ENCODE data around the gene ODAD2. TPM values are rescaled to one million over a fixed set of nuclear protein-coding genes. Genes with fewer than 3 reads are reported as not detected.

Gene ODAD2
- total RNA-seq, 4 donors from 2014 or later, result 0.39 to 0.83 (median 0.79) TPM

- Histone ChIP-seq H3K36me3 (no peaks in the 10 kb centered on the region), H3K4me1 (peaks cover 0 to 9% (median 4%) of the 10 kb centered on the region in 4 donors), H3K4me3 (no peak overlapping the region), H3K27ac (replicated peaks in 1 of 4) (no peak overlapping the region), H3K27me3 (no peaks in the 10 kb centered on the region), H3K9me3 (peaks cover 0 to 4% (median 0%) of the 10 kb centered on the region in 4 donors)
- DNase-seq (ENCODE audit: extremely low spot score), result no peak
- intact Hi-C loops (cut with DNase I), result no loop called here
- no peak for TF ChIP-seq CTCF (IDR thresholded peaks at IDR 0.05)
- no peak for TF ChIP-seq EP300 (IDR thresholded peaks at IDR 0.05)
- TF ChIP-seq POLR2A (IDR thresholded peaks at IDR 0.05; ENCODE audit: low read depth), result no peak
- no peak for TF ChIP-seq POLR2AphosphoS5 (IDR thresholded peaks at IDR 0.05)
- WGBS, result 92% methylated on average over 9 of the region's 9 CpGs
Observed at GRCh38 chr10:27826369-27826768, 172.5 kb downstream of the ODAD2 start.

- H3K4me3 ChIP-seq, result no peak overlapping the region
- H3K27me3 ChIP-seq, result no peaks in the 10 kb centered on the region
- no peak for DNase-seq (ENCODE audit: extremely low spot score)
- no peak overlapping the region for H3K27ac ChIP-seq (replicated peaks in 1 of 4)
- TF ChIP-seq POLR2A (IDR thresholded peaks at IDR 0.05; ENCODE audit: low read depth) (no peak), CTCF (IDR thresholded peaks at IDR 0.05) (no peak), EP300 (IDR thresholded peaks at IDR 0.05) (no peak), POLR2AphosphoS5 (IDR thresholded peaks at IDR 0.05) (no peak)
- peaks cover 0 to 21% (median 14%) of the 10 kb centered on the region in 4 donors for H3K4me1 ChIP-seq
- 45% methylated on average over 3 of the region's 4 CpGs for WGBS
- intact Hi-C loops (cut with DNase I), result no loop called here
- H3K36me3 ChIP-seq, result no peaks in the 10 kb centered on the region
- H3K9me3 ChIP-seq, result peaks cover 0 to 4% (median 0%) of the 10 kb centered on the region in 4 donors
Observed at GRCh38 chr10:27822301-27822700, 176.6 kb downstream of the ODAD2 start.

- TF ChIP-seq POLR2AphosphoS5 (IDR thresholded peaks at IDR 0.05) (no peak), EP300 (IDR thresholded peaks at IDR 0.05) (no peak), POLR2A (IDR thresholded peaks at IDR 0.05; ENCODE audit: low read depth) (no peak), CTCF (IDR thresholded peaks at IDR 0.05) (no peak)
- no peaks in the 10 kb centered on the region for H3K36me3 ChIP-seq
- no peak overlapping the region for H3K27ac ChIP-seq (replicated peaks in 1 of 4)
- H3K9me3 ChIP-seq, result peaks cover 0 to 4% (median 0%) of the 10 kb centered on the region in 4 donors
- intact Hi-C loops (cut with DNase I), result no loop called here
- H3K4me1 ChIP-seq, result peaks cover 0 to 21% (median 14%) of the 10 kb centered on the region in 4 donors
- H3K27me3 ChIP-seq, result no peaks in the 10 kb centered on the region
- no peak for DNase-seq (ENCODE audit: extremely low spot score)
- WGBS, result 91% methylated on average over 3 of the region's 3 CpGs
- H3K4me3 ChIP-seq, result no peak overlapping the region
Observed at GRCh38 chr10:27820637-27821036, 178.2 kb downstream of the ODAD2 start.

GRCh38 chr10:27819781-27820531, 178.9 kb downstream of the ODAD2 start:
- intact Hi-C loops (cut with DNase I), result no loop called here
- WGBS, result 67% methylated on average over 9 of the region's 9 CpGs
- no peak for DNase-seq (ENCODE audit: extremely low spot score)
- Histone ChIP-seq H3K4me1 (peaks cover 0 to 21% (median 14%) of the 10 kb centered on the region in 4 donors), H3K27me3 (no peaks in the 10 kb centered on the region), H3K27ac (replicated peaks in 1 of 4) (no peak overlapping the region), H3K9me3 (peaks cover 0 to 4% (median 0%) of the 10 kb centered on the region in 4 donors), H3K36me3 (no peaks in the 10 kb centered on the region), H3K4me3 (no peak overlapping the region)
- TF ChIP-seq EP300 (IDR thresholded peaks at IDR 0.05) (no peak), CTCF (IDR thresholded peaks at IDR 0.05) (no peak), POLR2AphosphoS5 (IDR thresholded peaks at IDR 0.05) (no peak), POLR2A (IDR thresholded peaks at IDR 0.05; ENCODE audit: low read depth) (no peak)
